DOHH2 (cell line): ENCODE measurements around the gene MS4A18.

ENCODE experiments used
- H3F3A ChIP-seq: fragments of 200-600 bp; sonication (generic), shearing (Covaris generic); 2 replicates; pipeline ENCODE4 v1.6.0; 2016; ENCODE audit warnings: antibody characterized with exemption, mild to moderate bottlenecking; ENCODE audit not compliant: control insufficient read depth, insufficient read depth
- H3K27ac ChIP-seq: fragments of 200-600 bp; sonication (generic); 2 replicates; pipeline ENCODE4 v1.5.1; 2014; ENCODE audit warnings: low read depth, mild to moderate bottlenecking, low read length, moderate library complexity
- H3K27me3 ChIP-seq: fragments of 200-600 bp; sonication (generic); 2 replicates; pipeline ENCODE4 v1.6.1; 2014; ENCODE audit warnings: mild to moderate bottlenecking, low read length, mixed read lengths; ENCODE audit not compliant: control insufficient read depth
- H3K36me3 ChIP-seq: fragments of 200-600 bp; sonication (generic); 2 replicates; pipeline ENCODE4 v1.6.1; 2014; ENCODE audit warnings: mild to moderate bottlenecking, low read length, moderate library complexity, mixed read lengths; ENCODE audit not compliant: control insufficient read depth
- H3K4me1 ChIP-seq: fragments of 200-600 bp; sonication (generic); 2 replicates; pipeline ENCODE4 v1.6.1; 2014; ENCODE audit warnings: mild to moderate bottlenecking, low read length, mixed read lengths; ENCODE audit not compliant: control insufficient read depth
- H3K4me2 ChIP-seq: fragments of 200-600 bp; sonication (generic); 2 replicates; pipeline ENCODE4 v1.6.0; 2014; ENCODE audit warnings: mild to moderate bottlenecking, low read length, moderate library complexity
- H3K4me3 ChIP-seq: fragments of 200-600 bp; sonication (generic); 2 replicates; pipeline ENCODE4 v1.5.1; 2014; ENCODE audit warnings: mild to moderate bottlenecking, low read length, mixed read lengths
- H3K79me2 ChIP-seq: fragments of 200-600 bp; sonication (generic); 2 replicates; pipeline ENCODE4 v1.6.1; 2014; ENCODE audit warnings: mild to moderate bottlenecking, low read length, mixed read lengths; ENCODE audit not compliant: control insufficient read depth
- H3K9me2 ChIP-seq: fragments of 200-600 bp; sonication (generic); replicated peaks from 2 replicates; pipeline ENCODE4 v1.6.1; 2014; ENCODE audit warnings: mild to moderate bottlenecking, low read length, mixed read lengths; ENCODE audit not compliant: control insufficient read depth
- H3K9me3 ChIP-seq: fragments of 200-600 bp; sonication (generic); 2 replicates; pipeline ENCODE4 v1.6.1; 2014; ENCODE audit warnings: antibody characterized with exemption, low read length, mixed read lengths; ENCODE audit not compliant: control insufficient read depth, insufficient read depth
- H4K20me1 ChIP-seq: fragments of 200-600 bp; sonication (generic); 2 replicates; pipeline ENCODE4 v1.6.0; 2014; ENCODE audit warnings: low read depth, mild to moderate bottlenecking, antibody characterized with exemption, low read length, moderate library complexity; ENCODE audit not compliant: control insufficient read depth, insufficient read depth
- EZH2phosphoT487 ChIP-seq: fragments of 200-600 bp; sonication (generic); IDR thresholded peaks from 2 replicates; pipeline ENCODE4 v1.6.1; 2017; ENCODE audit warnings: borderline replicate concordance, mild to moderate bottlenecking, antibody characterized with exemption, low read length, moderate library complexity, mixed read lengths
- TF ChIP-seq, protein P1 (sequence below): fragments of 200-600 bp; sonication (generic); IDR thresholded peaks from one replicate; pipeline ENCODE4 v1.5.1; 2014; ENCODE audit warnings: antibody characterized with exemption, mild to moderate bottlenecking, low read depth, low read length; ENCODE audit not compliant: poor library complexity, severe bottlenecking

MS4A18 gene

GRCh38 chr11:60783141-60783484 is 58.6 kb downstream of the MS4A18 start:
- no peak for TF ChIP-seq EZH2phosphoT487
- TF ChIP-seq, protein P1, sequence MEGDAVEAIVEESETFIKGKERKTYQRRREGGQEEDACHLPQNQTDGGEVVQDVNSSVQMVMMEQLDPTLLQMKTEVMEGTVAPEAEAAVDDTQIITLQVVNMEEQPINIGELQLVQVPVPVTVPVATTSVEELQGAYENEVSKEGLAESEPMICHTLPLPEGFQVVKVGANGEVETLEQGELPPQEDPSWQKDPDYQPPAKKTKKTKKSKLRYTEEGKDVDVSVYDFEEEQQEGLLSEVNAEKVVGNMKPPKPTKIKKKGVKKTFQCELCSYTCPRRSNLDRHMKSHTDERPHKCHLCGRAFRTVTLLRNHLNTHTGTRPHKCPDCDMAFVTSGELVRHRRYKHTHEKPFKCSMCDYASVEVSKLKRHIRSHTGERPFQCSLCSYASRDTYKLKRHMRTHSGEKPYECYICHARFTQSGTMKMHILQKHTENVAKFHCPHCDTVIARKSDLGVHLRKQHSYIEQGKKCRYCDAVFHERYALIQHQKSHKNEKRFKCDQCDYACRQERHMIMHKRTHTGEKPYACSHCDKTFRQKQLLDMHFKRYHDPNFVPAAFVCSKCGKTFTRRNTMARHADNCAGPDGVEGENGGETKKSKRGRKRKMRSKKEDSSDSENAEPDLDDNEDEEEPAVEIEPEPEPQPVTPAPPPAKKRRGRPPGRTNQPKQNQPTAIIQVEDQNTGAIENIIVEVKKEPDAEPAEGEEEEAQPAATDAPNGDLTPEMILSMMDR, result no peak

GRCh38 chr11:60783911-60784310 is 59.4 kb downstream of the MS4A18 start:
- Histone ChIP-seq H3K27me3 (0 out of 2 replicates have a peak, but pooled peaks cover 3% of the 10 kb centered on the region), H3K4me1 (no peaks in the 10 kb centered on the region), H3K4me3 (no peak overlapping the region), H3K79me2 (no peaks in the 10 kb centered on the region), H3K27ac (no peak overlapping the region), H3K9me2 (no peaks in the 10 kb centered on the region), H3K4me2 (no peak overlapping the region), H4K20me1 (no peaks in the 10 kb centered on the region), H3K36me3 (no peaks in the 10 kb centered on the region), H3F3A (no peaks in the 10 kb centered on the region), H3K9me3 (no peaks in the 10 kb centered on the region)
- TF ChIP-seq, protein P1, result no peak
- no peak for TF ChIP-seq EZH2phosphoT487

More at GRCh38 chr11:60783141-60783484, 58.6 kb downstream of the MS4A18 start:
- Histone ChIP-seq H3K27me3 (0 out of 2 replicates have a peak, but pooled peaks cover 3% of the 10 kb centered on the region), H3K36me3 (no peaks in the 10 kb centered on the region), H3K4me3 (no peak overlapping the region), H4K20me1 (no peaks in the 10 kb centered on the region), H3F3A (no peaks in the 10 kb centered on the region), H3K9me3 (no peaks in the 10 kb centered on the region), H3K4me1 (no peaks in the 10 kb centered on the region), H3K27ac (no peak overlapping the region), H3K79me2 (no peaks in the 10 kb centered on the region), H3K4me2 (no peak overlapping the region), H3K9me2 (no peaks in the 10 kb centered on the region)

GRCh38 chr11:60785136-60785535 is 60.6 kb downstream of the MS4A18 start, which contains the start of gene MS4A10:
Gene MS4A10 (plus strand): TSS chr11:60785333. CDS start chr11:60790336, 5,003 bp downstream.
- no peak within 1 kb of the TSS for H3K4me2 ChIP-seq
- no peak for TF ChIP-seq EZH2phosphoT487
- TF ChIP-seq, protein P1, result no peak
- H3K36me3 ChIP-seq, result no peaks in the 10 kb centered on the region
- H3K9me2 ChIP-seq, result no peaks in the 10 kb centered on the region
- H3K27ac ChIP-seq, result no peak within 1 kb of the TSS
- H3K79me2 ChIP-seq, result no peaks in the 10 kb centered on the region
- no peaks in the 10 kb centered on the region for H3K4me1 ChIP-seq
- H3F3A ChIP-seq, result no peaks in the 10 kb centered on the region
- no peaks in the 10 kb centered on the region for H3K9me3 ChIP-seq
- H4K20me1 ChIP-seq, result no peaks in the 10 kb centered on the region
- H3K4me3 ChIP-seq, result no peak within 1 kb of the TSS
- 0 out of 2 replicates have a peak, but pooled peaks cover 3% of the 10 kb centered on the region for H3K27me3 ChIP-seq
